K562 (cell line): ENCODE data around the gene PYGM. TPM values are rescaled to one million over a fixed set of nuclear protein-coding genes. Genes with fewer than 3 reads are reported as not detected.

ENCODE experiments used
- CHCHD3 ChIP-seq: fragments of 250-450 bp; sonication (Bioruptor Pico); IDR thresholded peaks from 2 replicates; pipeline ENCODE4 v2.1.2; 2022; ENCODE audit warnings: mild to moderate bottlenecking
- DACH1 ChIP-seq: fragments of 450-650 bp; IDR thresholded peaks from 2 replicates; pipeline ENCODE4 v1.6.1; 2018; ENCODE audit not compliant: partially characterized antibody
- GABPA ChIP-seq: fragments of 200-800 bp; sonication (Bioruptor generic); conservative IDR thresholded peaks from 2 replicates; pipeline ENCODE4 v1.6.1; 2016; ENCODE audit warnings: low read depth, missing genetic modification characterization, missing compliant biosample characterization
- GATAD2B ChIP-seq: fragments of 450-650 bp; IDR thresholded peaks from 2 replicates; pipeline ENCODE4 v1.6.1; 2017; ENCODE audit warnings: mild to moderate bottlenecking, borderline replicate concordance
- HLTF ChIP-seq: fragments of 450-650 bp; IDR thresholded peaks from 2 replicates; pipeline ENCODE4 v1.6.1; 2016
- MAZ ChIP-seq, 2 experiments: fragments of 450-650 bp in 1 of 2; sonication (generic) in 1 of 2; formaldehyde crosslinking; IDR thresholded peaks in 1 of 2; conservative IDR thresholded peaks in 1 of 2; 2 replicates each; pipeline versions ENCODE4 v1.4.0 to v1.5.0; 2020; ENCODE audit warnings: mild to moderate bottlenecking in 1 of 2, missing genetic modification reagents in 1 of 2
- POU5F1 ChIP-seq: fragments of 150-350 bp; IDR thresholded peaks from 2 replicates; pipeline ENCODE4 v1.6.1; 2014; ENCODE audit warnings: borderline replicate concordance, low read length, low read depth, mild to moderate bottlenecking; ENCODE audit not compliant: partially characterized antibody
- SETDB1 ChIP-seq: IDR thresholded peaks from one replicate; pipeline ENCODE4 v1.6.1; 2012; ENCODE audit warnings: low read length, control low read depth, inconsistent platforms
- SRSF7 ChIP-seq: fragments of 200-400 bp; formaldehyde crosslinking; optimal IDR thresholded peaks from 2 replicates; pipeline ENCODE3; 2017; ENCODE audit warnings: mild to moderate bottlenecking, low read depth, low read length
- TAF1 ChIP-seq: IDR thresholded peaks from 2 replicates; pipeline ENCODE4 v1.6.1; 2011; ENCODE audit warnings: mild to moderate bottlenecking, low read length, moderate library complexity; ENCODE audit not compliant: insufficient read depth, control insufficient read depth, severe bottlenecking; ENCODE audit errors: extremely low read depth
- XRCC3 ChIP-seq: fragments of 450-650 bp; IDR thresholded peaks from 2 replicates; pipeline ENCODE4 v1.6.1; 2017; ENCODE audit warnings: mild to moderate bottlenecking, moderate library complexity
- ZNF146 ChIP-seq: IDR thresholded peaks from one replicate; pipeline ENCODE4 v1.6.1; 2018; ENCODE audit warnings: missing compliant biosample characterization; ENCODE audit not compliant: unreplicated experiment
- ZNF395 ChIP-seq: fragments of 200-800 bp; sonication (Bioruptor generic); IDR thresholded peaks from 2 replicates; pipeline ENCODE4 v1.6.1; 2017; ENCODE audit warnings: missing genetic modification characterization, missing compliant biosample characterization
- polyA plus RNA-seq, 8 experiments: library from polyadenylated mRNA; depleted of rRNA in 4 of 8; stranded (reverse) in 5 of 8; unstranded in 3 of 8; fragments of >200 nt; fragmentation: Nextera tagmentation in 2 of 8; fragmentation: Illumina TruSeq in 1 of 8; extraction: Ambion mirVana in 2 of 8; extraction: Trizol in 1 of 8; gene quantifications; 2 replicates each; pipeline versions ENCODE4 v1.2.1 to v1.2.3, GENCODE V29; 2011 to 2014; ENCODE audit warnings: inconsistent platforms in 1 of 8, missing spikeins in 1 of 8
- total RNA-seq, 7 experiments: library from RNA; depleted of rRNA in 6 of 7; stranded (reverse); fragments of >200 nt in 6 of 7; fragmentation: Illumina TruSeq in 2 of 7; extraction: Trizol in 2 of 7; gene quantifications; 2 replicates each; pipeline versions ENCODE4 v1.2.1 to v1.2.3, GENCODE V29; 2011 to 2021; ENCODE audit warnings: low replicate concordance in 1 of 7
- TF ChIP-seq, protein P1 (sequence below): fragments of 150-350 bp; conservative IDR thresholded peaks from 2 replicates; pipeline ENCODE4 v1.6.1; 2014; ENCODE audit warnings: low read length
- TF ChIP-seq, protein P2 (sequence below): fragments of 450-650 bp; IDR thresholded peaks from 2 replicates; pipeline ENCODE4 v1.6.1; 2016; ENCODE audit warnings: low read depth

The PYGM gene
- total and polyA plus RNA-seq, 9 of the 15 experiments (the other 6 are each of a cell fraction or from before 2014, with no cell fraction given) = 0.07 to 1.5 (median 0.68) TPM

GRCh38 chr11:64777449-64778222 lies 17.9 kb upstream of the PYGM start (continued):
- TF ChIP-seq MAZ (CRISPR knock-in tag; conservative IDR thresholded peaks at IDR 0.05 in 1 of 2, IDR thresholded peaks at IDR 0.05 in 1 of 2) = peak in 1 of 2 experiments; percentile 24; a peak in 1 of 4 replicates
- no peak for TF ChIP-seq SETDB1
- TF ChIP-seq ZNF395 (CRISPR knock-in tag) = 0 out of 2 replicates have a peak, but pooled peaks have one; percentile 53
- no peak for TF ChIP-seq ZNF146 (CRISPR knock-in tag)
- no peak for TF ChIP-seq GABPA (tag)
- TF ChIP-seq XRCC3 = no peak
- no peak for TF ChIP-seq HLTF
- TF ChIP-seq POU5F1 = no peak
- TF ChIP-seq, protein P1, sequence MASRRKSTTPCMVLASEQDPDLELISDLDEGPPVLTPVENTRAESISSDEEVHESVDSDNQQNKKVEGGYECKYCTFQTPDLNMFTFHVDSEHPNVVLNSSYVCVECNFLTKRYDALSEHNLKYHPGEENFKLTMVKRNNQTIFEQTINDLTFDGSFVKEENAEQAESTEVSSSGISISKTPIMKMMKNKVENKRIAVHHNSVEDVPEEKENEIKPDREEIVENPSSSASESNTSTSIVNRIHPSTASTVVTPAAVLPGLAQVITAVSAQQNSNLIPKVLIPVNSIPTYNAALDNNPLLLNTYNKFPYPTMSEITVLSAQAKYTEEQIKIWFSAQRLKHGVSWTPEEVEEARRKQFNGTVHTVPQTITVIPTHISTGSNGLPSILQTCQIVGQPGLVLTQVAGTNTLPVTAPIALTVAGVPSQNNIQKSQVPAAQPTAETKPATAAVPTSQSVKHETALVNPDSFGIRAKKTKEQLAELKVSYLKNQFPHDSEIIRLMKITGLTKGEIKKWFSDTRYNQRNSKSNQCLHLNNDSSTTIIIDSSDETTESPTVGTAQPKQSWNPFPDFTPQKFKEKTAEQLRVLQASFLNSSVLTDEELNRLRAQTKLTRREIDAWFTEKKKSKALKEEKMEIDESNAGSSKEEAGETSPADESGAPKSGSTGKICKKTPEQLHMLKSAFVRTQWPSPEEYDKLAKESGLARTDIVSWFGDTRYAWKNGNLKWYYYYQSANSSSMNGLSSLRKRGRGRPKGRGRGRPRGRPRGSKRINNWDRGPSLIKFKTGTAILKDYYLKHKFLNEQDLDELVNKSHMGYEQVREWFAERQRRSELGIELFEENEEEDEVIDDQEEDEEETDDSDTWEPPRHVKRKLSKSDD = no peak
- no peak for TF ChIP-seq GATAD2B
- TF ChIP-seq TAF1 = peak; percentile 18
- no peak for TF ChIP-seq CHCHD3 (CRISPR knock-in tag)
- TF ChIP-seq DACH1 = no peak
- TF ChIP-seq, protein P2, sequence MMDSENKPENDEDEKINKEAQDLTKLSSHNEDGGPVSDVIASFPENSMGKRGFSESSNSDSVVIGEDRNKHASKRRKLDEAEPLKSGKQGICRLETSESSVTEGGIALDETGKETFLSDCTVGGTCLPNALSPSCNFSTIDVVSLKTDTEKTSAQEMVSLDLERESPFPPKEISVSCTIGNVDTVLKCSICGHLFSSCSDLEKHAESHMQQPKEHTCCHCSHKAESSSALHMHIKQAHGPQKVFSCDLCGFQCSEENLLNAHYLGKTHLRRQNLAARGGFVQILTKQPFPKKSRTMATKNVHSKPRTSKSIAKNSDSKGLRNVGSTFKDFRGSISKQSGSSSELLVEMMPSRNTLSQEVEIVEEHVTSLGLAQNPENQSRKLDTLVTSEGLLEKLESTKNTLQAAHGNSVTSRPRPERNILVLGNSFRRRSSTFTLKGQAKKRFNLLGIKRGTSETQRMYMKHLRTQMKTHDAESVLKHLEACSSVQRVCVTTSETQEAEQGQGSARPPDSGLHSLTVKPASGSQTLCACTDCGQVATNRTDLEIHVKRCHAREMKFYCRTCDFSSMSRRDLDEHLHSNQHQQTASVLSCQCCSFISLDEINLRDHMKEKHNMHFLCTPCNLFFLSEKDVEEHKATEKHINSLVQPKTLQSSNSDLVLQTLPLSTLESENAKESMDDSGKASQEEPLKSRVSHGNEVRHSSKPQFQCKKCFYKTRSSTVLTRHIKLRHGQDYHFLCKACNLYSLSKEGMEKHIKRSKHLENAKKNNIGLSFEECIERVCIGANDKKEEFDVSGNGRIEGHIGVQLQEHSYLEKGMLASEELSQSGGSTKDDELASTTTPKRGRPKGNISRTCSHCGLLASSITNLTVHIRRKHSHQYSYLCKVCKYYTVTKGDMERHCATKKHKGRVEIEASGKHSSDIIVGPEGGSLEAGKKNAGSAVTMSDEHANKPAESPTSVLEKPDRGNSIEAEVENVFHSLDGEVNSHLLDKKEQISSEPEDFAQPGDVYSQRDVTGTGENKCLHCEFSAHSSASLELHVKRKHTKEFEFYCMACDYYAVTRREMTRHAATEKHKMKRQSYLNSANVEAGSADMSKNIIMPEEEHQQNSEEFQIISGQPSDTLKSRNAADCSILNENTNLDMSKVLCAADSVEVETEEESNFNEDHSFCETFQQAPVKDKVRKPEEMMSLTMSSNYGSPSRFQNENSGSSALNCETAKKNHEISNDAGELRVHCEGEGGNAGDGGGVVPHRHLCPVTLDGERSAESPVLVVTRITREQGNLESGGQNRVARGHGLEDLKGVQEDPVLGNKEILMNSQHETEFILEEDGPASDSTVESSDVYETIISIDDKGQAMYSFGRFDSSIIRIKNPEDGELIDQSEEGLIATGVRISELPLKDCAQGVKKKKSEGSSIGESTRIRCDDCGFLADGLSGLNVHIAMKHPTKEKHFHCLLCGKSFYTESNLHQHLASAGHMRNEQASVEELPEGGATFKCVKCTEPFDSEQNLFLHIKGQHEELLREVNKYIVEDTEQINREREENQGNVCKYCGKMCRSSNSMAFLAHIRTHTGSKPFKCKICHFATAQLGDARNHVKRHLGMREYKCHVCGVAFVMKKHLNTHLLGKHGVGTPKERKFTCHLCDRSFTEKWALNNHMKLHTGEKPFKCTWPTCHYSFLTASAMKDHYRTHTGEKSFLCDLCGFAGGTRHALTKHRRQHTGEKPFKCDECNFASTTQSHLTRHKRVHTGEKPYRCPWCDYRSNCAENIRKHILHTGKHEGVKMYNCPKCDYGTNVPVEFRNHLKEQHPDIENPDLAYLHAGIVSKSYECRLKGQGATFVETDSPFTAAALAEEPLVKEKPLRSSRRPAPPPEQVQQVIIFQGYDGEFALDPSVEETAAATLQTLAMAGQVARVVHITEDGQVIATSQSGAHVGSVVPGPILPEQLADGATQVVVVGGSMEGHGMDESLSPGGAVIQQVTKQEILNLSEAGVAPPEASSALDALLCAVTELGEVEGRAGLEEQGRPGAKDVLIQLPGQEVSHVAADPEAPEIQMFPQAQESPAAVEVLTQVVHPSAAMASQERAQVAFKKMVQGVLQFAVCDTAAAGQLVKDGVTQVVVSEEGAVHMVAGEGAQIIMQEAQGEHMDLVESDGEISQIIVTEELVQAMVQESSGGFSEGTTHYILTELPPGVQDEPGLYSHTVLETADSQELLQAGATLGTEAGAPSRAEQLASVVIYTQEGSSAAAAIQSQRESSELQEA = no peak
- TF ChIP-seq SRSF7 = no peak
